ENCODE results near the gene ABHD11.

Gene ABHD11

GRCh38 chr7:73778801-73779389 is 40.3 kb upstream of the ABHD11 start:
- H2AK5ac ChIP-seq (ENCODE audit: low read depth, low read length), result no peak overlapping the region
- H3K36me3 ChIP-seq (replicated peaks in 1 of 2; ENCODE audit: control insufficient read depth in 2 of 2, insufficient read depth in 2 of 2, low read length in 2 of 2), result no peaks in the 10 kb centered on the region
- no peak overlapping the region for H2BK120ac ChIP-seq (ENCODE audit: low read depth, low read length)
- H3K14ac ChIP-seq (ENCODE audit: low read length), result no peak overlapping the region
- DNase-seq (ENCODE audit: low spot score), result no peak
- H3K27me3 ChIP-seq (ENCODE audit: control insufficient read depth in 3 of 3, insufficient read depth in 3 of 3, low read depth in 1 of 3, low read length in 3 of 3), result no peaks in the 10 kb centered on the region
- no CpG with 5 or more reads among the region's 11 CpGs for WGBS, 2 donors (ENCODE audit: extremely low coverage in 2 of 2, insufficient read length in 2 of 2, insufficient replicate concordance in 1 of 2)
- peak overlapping the region; percentile 35 for H3K18ac ChIP-seq (ENCODE audit: low read length)
- no peak overlapping the region for H2BK15ac ChIP-seq (ENCODE audit: low read length)
- no peak overlapping the region for H4K8ac ChIP-seq (ENCODE audit: low read depth, low read length)
- H2BK12ac ChIP-seq (ENCODE audit: low read length), result no peak overlapping the region
- H3K27ac ChIP-seq (replicated peaks; ENCODE audit: low read length), result no peak overlapping the region
- no peak overlapping the region for H2BK5ac ChIP-seq (ENCODE audit: low read length)
- H3K9ac ChIP-seq (ENCODE audit: low read depth, low read length, poor library complexity), result no peak overlapping the region
- H3K9me3 ChIP-seq (replicated peaks in 1 of 2; ENCODE audit: control insufficient read depth in 2 of 2, insufficient read depth in 1 of 2, low read depth in 1 of 2, low read length in 2 of 2), result no peaks in the 10 kb centered on the region
- no peak overlapping the region for H3K23ac ChIP-seq (ENCODE audit: low read depth, low read length, poor library complexity)
- no peak overlapping the region for H3K4ac ChIP-seq (ENCODE audit: low read length)
- H2AFZ ChIP-seq (ENCODE audit: low read length), result no peak overlapping the region
- no peak overlapping the region for H3K4me2 ChIP-seq (ENCODE audit: insufficient read depth, low read length, poor library complexity, severe bottlenecking)
- H3K4me1 ChIP-seq (ENCODE audit: control insufficient read depth in 2 of 2, insufficient read depth in 1 of 2, low read depth in 1 of 2, low read length in 2 of 2), result no peaks in the 10 kb centered on the region
- no peaks in the 10 kb centered on the region for H3K79me1 ChIP-seq (ENCODE audit: low read depth, low read length)
- H3K4me3 ChIP-seq (ENCODE audit: low read length in 2 of 2), result no peak overlapping the region
- no peak overlapping the region for H4K91ac ChIP-seq (ENCODE audit: low read depth, low read length, poor library complexity)

DNA sequence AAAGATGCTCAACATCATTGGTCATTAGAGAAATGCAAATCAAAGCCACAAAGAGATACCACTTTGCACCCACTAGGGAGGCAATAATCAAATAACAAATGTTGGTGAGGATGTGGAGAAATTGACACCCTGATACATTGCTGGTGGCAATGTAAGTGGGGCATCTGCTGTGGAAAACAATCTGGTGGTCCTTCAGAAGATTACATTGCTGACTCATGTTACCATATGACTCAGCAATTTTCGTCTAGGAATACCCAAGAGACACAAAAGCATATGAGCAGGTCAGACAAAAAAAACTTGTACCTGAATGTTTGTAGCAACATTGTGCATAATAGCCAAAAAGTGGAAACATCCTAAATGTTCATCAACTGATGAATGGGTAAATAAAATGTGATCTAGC is 36.3 kb upstream of the ABHD11 start:
- H2BK5ac ChIP-seq (ENCODE audit: low read length), result no peak overlapping the region
- H3K9ac ChIP-seq (ENCODE audit: low read depth, low read length, poor library complexity), result no peak overlapping the region
- H3K27me3 ChIP-seq (ENCODE audit: control insufficient read depth in 3 of 3, insufficient read depth in 3 of 3, low read depth in 1 of 3, low read length in 3 of 3), result peaks cover 0 to 21% (median 8%) of the 10 kb centered on the region in 3 experiments
- no peak overlapping the region for H2AK5ac ChIP-seq (ENCODE audit: low read depth, low read length)
- H2BK12ac ChIP-seq (ENCODE audit: low read length), result no peak overlapping the region
- H3K79me1 ChIP-seq (ENCODE audit: low read depth, low read length), result no peaks in the 10 kb centered on the region
- H2BK15ac ChIP-seq (ENCODE audit: low read length), result no peak overlapping the region
- no peak overlapping the region for H4K91ac ChIP-seq (ENCODE audit: low read depth, low read length, poor library complexity)
- H3K23ac ChIP-seq (ENCODE audit: low read depth, low read length, poor library complexity), result no peak overlapping the region
- H3K18ac ChIP-seq (ENCODE audit: low read length), result no peak overlapping the region
- WGBS, 2 donors (ENCODE audit: extremely low coverage in 2 of 2, insufficient read length in 2 of 2, insufficient replicate concordance in 1 of 2), result no CpG with 5 or more reads among the region's 1 CpG
- no peak overlapping the region for H2AFZ ChIP-seq (ENCODE audit: low read length)
- H2BK120ac ChIP-seq (ENCODE audit: low read depth, low read length), result no peak overlapping the region
- no peak overlapping the region for H3K27ac ChIP-seq (replicated peaks; ENCODE audit: low read length)
- H3K4me2 ChIP-seq (ENCODE audit: insufficient read depth, low read length, poor library complexity, severe bottlenecking), result no peak overlapping the region
- peaks cover 0 to 4% of the 10 kb centered on the region in 2 donors for H3K4me1 ChIP-seq (ENCODE audit: control insufficient read depth in 2 of 2, insufficient read depth in 1 of 2, low read depth in 1 of 2, low read length in 2 of 2)
- H3K36me3 ChIP-seq (replicated peaks in 1 of 2; ENCODE audit: control insufficient read depth in 2 of 2, insufficient read depth in 2 of 2, low read length in 2 of 2), result no peaks in the 10 kb centered on the region
- H3K14ac ChIP-seq (ENCODE audit: low read length), result no peak overlapping the region
- no peak overlapping the region for H4K8ac ChIP-seq (ENCODE audit: low read depth, low read length)
- DNase-seq (ENCODE audit: low spot score), result no peak
- H3K4ac ChIP-seq (ENCODE audit: low read length), result no peak overlapping the region
- H3K9me3 ChIP-seq (replicated peaks in 1 of 2; ENCODE audit: control insufficient read depth in 2 of 2, insufficient read depth in 1 of 2, low read depth in 1 of 2, low read length in 2 of 2), result no peaks in the 10 kb centered on the region
- H3K4me3 ChIP-seq (ENCODE audit: low read length in 2 of 2), result no peak overlapping the region

GRCh38 chr7:73773700-73774517 is 35.3 kb upstream of the ABHD11 start:
- H4K91ac ChIP-seq (ENCODE audit: low read depth, low read length, poor library complexity), result no peak overlapping the region
- H3K18ac ChIP-seq (ENCODE audit: low read length), result peak overlapping the region; percentile 76
- H3K27ac ChIP-seq (replicated peaks; ENCODE audit: low read length), result no peak overlapping the region
- H3K9me3 ChIP-seq (replicated peaks in 1 of 2; ENCODE audit: control insufficient read depth in 2 of 2, insufficient read depth in 1 of 2, low read depth in 1 of 2, low read length in 2 of 2), result peaks cover 0 to 3% of the 10 kb centered on the region in 2 donors
- H3K36me3 ChIP-seq (replicated peaks in 1 of 2; ENCODE audit: control insufficient read depth in 2 of 2, insufficient read depth in 2 of 2, low read length in 2 of 2), result no peaks in the 10 kb centered on the region
- no peak overlapping the region for H3K9ac ChIP-seq (ENCODE audit: low read depth, low read length, poor library complexity)
- no peak overlapping the region for H3K4me3 ChIP-seq (ENCODE audit: low read length in 2 of 2)
- no peak overlapping the region for H2BK15ac ChIP-seq (ENCODE audit: low read length)
- DNase-seq (ENCODE audit: low spot score), result no peak
- no peak overlapping the region for H3K4me2 ChIP-seq (ENCODE audit: insufficient read depth, low read length, poor library complexity, severe bottlenecking)
- no peak overlapping the region for H4K8ac ChIP-seq (ENCODE audit: low read depth, low read length)
- H3K27me3 ChIP-seq (ENCODE audit: control insufficient read depth in 3 of 3, insufficient read depth in 3 of 3, low read depth in 1 of 3, low read length in 3 of 3), result peaks cover 0 to 31% (median 15%) of the 10 kb centered on the region in 3 experiments
- H2BK12ac ChIP-seq (ENCODE audit: low read length), result no peak overlapping the region
- no peak overlapping the region for H3K23ac ChIP-seq (ENCODE audit: low read depth, low read length, poor library complexity)
- WGBS, 2 donors (ENCODE audit: extremely low coverage in 2 of 2, insufficient read length in 2 of 2, insufficient replicate concordance in 1 of 2), result no CpG with 5 or more reads among the region's 6 CpGs
- peaks cover 0 to 9% of the 10 kb centered on the region in 2 donors for H3K4me1 ChIP-seq (ENCODE audit: control insufficient read depth in 2 of 2, insufficient read depth in 1 of 2, low read depth in 1 of 2, low read length in 2 of 2)
- H2BK120ac ChIP-seq (ENCODE audit: low read depth, low read length), result no peak overlapping the region
- peak overlapping the region; percentile 92 for H2AK5ac ChIP-seq (ENCODE audit: low read depth, low read length)
- no peak overlapping the region for H2BK5ac ChIP-seq (ENCODE audit: low read length)
- H2AFZ ChIP-seq (ENCODE audit: low read length), result no peak overlapping the region
- H3K79me1 ChIP-seq (ENCODE audit: low read depth, low read length), result no peaks in the 10 kb centered on the region
- no peak overlapping the region for H3K4ac ChIP-seq (ENCODE audit: low read length)
- no peak overlapping the region for H3K14ac ChIP-seq (ENCODE audit: low read length)
